Astrocyte (in vitro differentiated cells and primary cell): ENCODE results near the gene PPIL6. TPM values are rescaled to one million over a fixed set of nuclear protein-coding genes. Genes with fewer than 3 reads are reported as not detected.

Experiments used
- DNase-seq: peaks from one replicate; pipeline ENCODE4 v3.0.0-alpha.2; 2010; ENCODE audit warnings: low read depth
- FAIRE-seq: peaks from 2 replicates; lab custom pipeline; 2011; peaks lifted over from hg19 to GRCh38; lab: Jason Lieb, UNC
- H2AFZ ChIP-seq: 2 replicates; pipeline ENCODE4 v1.6.0; 2012; ENCODE audit warnings: low read depth, low read length, inconsistent platforms
- H3K27ac ChIP-seq: 2 replicates; pipeline ENCODE4 v1.5.1; 2011; ENCODE audit warnings: low read depth, low read length, inconsistent platforms
- H3K27me3 ChIP-seq: 2 replicates; pipeline ENCODE4 v1.6.0; 2011; ENCODE audit warnings: low read length, inconsistent platforms; ENCODE audit not compliant: insufficient read depth
- H3K36me3 ChIP-seq: 2 replicates; pipeline ENCODE4 v1.5.1; 2011; ENCODE audit warnings: low read length, inconsistent platforms; ENCODE audit not compliant: insufficient read depth
- H3K4me1 ChIP-seq: 2 replicates; pipeline ENCODE4 v1.5.1; 2011; ENCODE audit warnings: low read length, inconsistent platforms; ENCODE audit not compliant: insufficient read depth
- H3K4me2 ChIP-seq: 2 replicates; pipeline ENCODE4 v1.6.0; 2012; ENCODE audit warnings: low read length, inconsistent platforms
- H3K4me3 ChIP-seq: 2 replicates; pipeline ENCODE4 v1.5.1; 2011; ENCODE audit warnings: low read depth, mild to moderate bottlenecking, low read length, inconsistent platforms; ENCODE audit not compliant: insufficient read depth
- H3K79me2 ChIP-seq: 2 replicates; pipeline ENCODE4 v1.6.0; 2012; ENCODE audit warnings: mild to moderate bottlenecking, low read length, inconsistent platforms; ENCODE audit not compliant: insufficient read depth
- H3K9ac ChIP-seq: 2 replicates; pipeline ENCODE4 v1.6.0; 2012; ENCODE audit warnings: mild to moderate bottlenecking, low read length, inconsistent platforms
- H3K9me3 ChIP-seq: 2 replicates; pipeline ENCODE4 v1.5.1; 2012; ENCODE audit warnings: low read depth, mild to moderate bottlenecking, low read length, inconsistent platforms; ENCODE audit not compliant: insufficient read depth
- H4K20me1 ChIP-seq: 2 replicates; pipeline ENCODE4 v1.6.0; 2012; ENCODE audit warnings: low read length, inconsistent platforms; ENCODE audit not compliant: insufficient read depth
- H3K27ac Mint-ChIP-seq: one replicate; pipeline ENCODE4 v1.8.0; 2021; ENCODE audit warnings: mild to moderate bottlenecking, mixed read lengths; ENCODE audit not compliant: unreplicated experiment
- H3K27me3 Mint-ChIP-seq: one replicate; pipeline ENCODE4 v1.8.0; 2021; ENCODE audit warnings: low read depth, mixed read lengths; ENCODE audit not compliant: unreplicated experiment
- H3K36me3 Mint-ChIP-seq: one replicate; pipeline ENCODE4 v1.8.0; 2021; ENCODE audit warnings: low read depth, mixed read lengths; ENCODE audit not compliant: unreplicated experiment
- H3K4me1 Mint-ChIP-seq: one replicate; pipeline ENCODE4 v1.8.0; 2021; ENCODE audit warnings: low read depth, mixed read lengths; ENCODE audit not compliant: unreplicated experiment
- H3K4me3 Mint-ChIP-seq: one replicate; pipeline ENCODE4 v1.8.0; 2021; ENCODE audit warnings: mild to moderate bottlenecking, moderate library complexity, mixed read lengths; ENCODE audit not compliant: unreplicated experiment
- H3K9me3 Mint-ChIP-seq: one replicate; pipeline ENCODE4 v1.8.0; 2021; ENCODE audit warnings: mild to moderate bottlenecking, mixed read lengths; ENCODE audit not compliant: unreplicated experiment
- CTCF ChIP-seq: IDR thresholded peaks from 2 replicates; pipeline ENCODE4 v1.5.1; 2011; ENCODE audit warnings: low read depth, mild to moderate bottlenecking, inconsistent platforms, low read length, moderate library complexity; ENCODE audit not compliant: insufficient read depth
- EZH2 ChIP-seq: IDR thresholded peaks from 2 replicates; pipeline ENCODE4 v1.6.1; 2012; ENCODE audit warnings: mild to moderate bottlenecking, low read length, inconsistent platforms; ENCODE audit not compliant: insufficient read depth
- total RNA-seq: library from RNA; stranded (reverse); gene quantifications from 2 replicates; pipeline ENCODE4 v1.2.1, GENCODE V29; 2021

Gene PPIL6
- total RNA-seq, 1 donor from 2014 or later = 1.7 TPM

DNA sequence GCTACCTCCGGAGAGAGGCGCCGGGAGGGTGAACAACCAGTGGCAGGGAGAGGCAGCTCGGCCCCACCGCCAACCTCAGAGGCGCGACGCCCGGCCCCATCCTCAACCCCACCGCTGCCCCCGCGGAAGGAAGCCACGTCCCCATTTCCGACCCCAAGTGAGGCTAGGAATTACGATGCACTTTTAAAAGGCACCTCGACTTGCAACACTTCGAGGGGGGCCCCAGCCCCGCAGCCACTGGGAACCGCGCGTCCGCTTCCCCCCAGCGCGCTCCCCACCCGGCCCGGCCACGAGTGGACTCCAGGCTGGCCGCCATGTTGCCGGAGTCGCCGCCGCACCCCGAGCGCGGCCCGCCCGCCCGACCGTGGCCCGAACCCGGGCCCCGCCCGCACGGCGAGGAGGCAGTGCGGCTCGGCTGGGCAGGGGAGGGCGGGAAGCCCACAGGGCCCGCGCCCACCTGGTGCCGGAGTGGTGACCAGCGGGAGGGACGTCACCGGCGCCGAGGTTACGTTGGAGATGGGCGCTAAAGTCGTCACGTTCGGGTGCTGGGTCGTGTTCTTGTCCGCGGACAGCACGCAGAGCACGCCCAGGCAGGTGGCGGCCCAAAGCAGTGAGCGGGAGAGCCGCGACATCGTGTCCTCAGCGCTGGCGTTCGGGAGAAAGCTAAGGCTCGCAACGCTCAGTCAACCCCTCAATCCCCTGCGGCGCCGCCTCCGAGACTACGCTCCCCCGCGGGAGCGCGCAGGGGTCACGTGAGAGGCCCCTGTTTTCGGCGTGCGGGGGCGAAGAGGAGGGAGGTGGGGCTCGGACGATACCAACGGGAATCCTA is 58.5 kb downstream of the PPIL6 start, which contains the start of gene CD164:
Gene CD164 (minus strand): TSS at position 721 of the 829 bp plus-strand sequence. CDS start 89 bp downstream, at position 632.
- peaks cover 52% of the 10 kb centered on the region for H3K79me2 ChIP-seq
- FAIRE-seq (no peak), DNase-seq (peak; percentile 88)
- H3K9me3 Mint-ChIP-seq = no peaks in the 10 kb centered on the region
- TF ChIP-seq CTCF = no peak
- TF ChIP-seq EZH2 = no peak
- H3K4me3 Mint-ChIP-seq = peak within 1 kb of the TSS; percentile 96
- H4K20me1 ChIP-seq = peaks cover 45% of the 10 kb centered on the region
- H3K27me3 Mint-ChIP-seq = no peaks in the 10 kb centered on the region
- H3K27ac Mint-ChIP-seq = peak within 1 kb of the TSS; percentile 100
- no peaks in the 10 kb centered on the region for H3K9me3 ChIP-seq
- H3K9ac ChIP-seq = peak within 1 kb of the TSS; percentile 99
- peak within 1 kb of the TSS; percentile 100 for H3K27ac ChIP-seq
- no peaks in the 10 kb centered on the region for H3K27me3 ChIP-seq
- peak within 1 kb of the TSS; percentile 88 for H3K4me2 ChIP-seq
- H3K36me3 ChIP-seq = peaks cover 11% of the 10 kb centered on the region
- H3K36me3 Mint-ChIP-seq = no peaks in the 10 kb centered on the region
- H2AFZ ChIP-seq = peak within 1 kb of the TSS; percentile 100
- H3K4me3 ChIP-seq = peak within 1 kb of the TSS; percentile 100
- peaks cover 23% of the 10 kb centered on the region for H3K4me1 Mint-ChIP-seq
- peaks cover 29% of the 10 kb centered on the region for H3K4me1 ChIP-seq

- Histone ChIP-seq H3K4me2 (peak overlapping the region; percentile 88), H4K20me1 (peaks cover 53% of the 10 kb centered on the region), H3K4me1 (peaks cover 29% of the 10 kb centered on the region), H3K4me3 (peak overlapping the region; percentile 100), H3K9me3 (no peaks in the 10 kb centered on the region), H3K27ac (peak overlapping the region; percentile 100), H2AFZ (no peak overlapping the region), H3K27me3 (no peaks in the 10 kb centered on the region), H3K79me2 (peaks cover 60% of the 10 kb centered on the region), H3K36me3 (peaks cover 17% of the 10 kb centered on the region), H3K9ac (peak overlapping the region; percentile 99)
- Mint-ChIP-seq H3K4me3 (peak overlapping the region; percentile 96), H3K27ac (peak overlapping the region; percentile 94), H3K4me1 (peaks cover 23% of the 10 kb centered on the region), H3K9me3 (no peaks in the 10 kb centered on the region), H3K36me3 (peaks cover 4% of the 10 kb centered on the region), H3K27me3 (no peaks in the 10 kb centered on the region)
- no peak for TF ChIP-seq EZH2
- TF ChIP-seq CTCF = no peak
- DNase-seq (peak; percentile 33), FAIRE-seq (no peak)
Observed at GRCh38 chr6:109381061-109381746, 59.2 kb downstream of the PPIL6 start.
